CD4-positive, alpha-beta T cell treated with Interleukin-17A for 1 hour (primary cell): ENCODE data around the gene TSPAN5.
A peak's percentile ranks its signal among the peaks of the same experiment; 100 is the strongest.

ENCODE experiments used
- DNase-seq: peaks from one replicate; pipeline ENCODE4 v3.0.0-alpha.2; 2020

The TSPAN5 gene

GRCh38 chr4:98672583-98673287, 14.3 kb upstream of the TSPAN5 start:
- DNase-seq, result no peak

GRCh38 chr4:98671131-98671530, 12.7 kb upstream of the TSPAN5 start:
- no peak for DNase-seq

- DNase-seq, result no peak
Observed at GRCh38 chr4:98670186-98670585, 11.8 kb upstream of the TSPAN5 start.

- no peak for DNase-seq
Observed at GRCh38 chr4:98669577-98669976, 11.2 kb upstream of the TSPAN5 start.

GRCh38 chr4:98664959-98665358, 6.5 kb upstream of the TSPAN5 start:
- no peak for DNase-seq

GRCh38 chr4:98663226-98664006, 5.0 kb upstream of the TSPAN5 start:
- peak; percentile 83 for DNase-seq

- peak; percentile 56 for DNase-seq
Observed at GRCh38 chr4:98662626-98663225, 4.3 kb upstream of the TSPAN5 start.

GRCh38 chr4:98662055-98662453, 3.6 kb upstream of the TSPAN5 start:
- DNase-seq, result no peak

- DNase-seq, result no peak
Observed at GRCh38 chr4:98661371-98662054, 3.1 kb upstream of the TSPAN5 start.

- DNase-seq, result no peak
Observed at GRCh38 chr4:98659741-98660462, 1.5 kb upstream of the TSPAN5 start.

- DNase-seq, result no peak
Observed at GRCh38 chr4:98659106-98659592, 738 bp upstream of the TSPAN5 start.

GRCh38 chr4:98657531-98658286, 702 bp downstream of the TSPAN5 start:
- peak; percentile 44 for DNase-seq

GRCh38 chr4:98656886-98657285, 1.5 kb downstream of the TSPAN5 start:
- DNase-seq, result no peak

- no peak for DNase-seq
Observed at GRCh38 chr4:98656443-98656842, 2.0 kb downstream of the TSPAN5 start.

- DNase-seq, result no peak
Observed at GRCh38 chr4:98653890-98654867, 4.2 kb downstream of the TSPAN5 start.

- DNase-seq, result no peak
Observed at GRCh38 chr4:98652996-98653395, 5.4 kb downstream of the TSPAN5 start.

GRCh38 chr4:98648602-98649001, 9.8 kb downstream of the TSPAN5 start:
- no peak for DNase-seq

- DNase-seq, result no peak
Observed at GRCh38 chr4:98646422-98646821, 12.0 kb downstream of the TSPAN5 start.

- no peak for DNase-seq
Observed at GRCh38 chr4:98645527-98645926, 12.9 kb downstream of the TSPAN5 start.

- peak; percentile 34 for DNase-seq
Observed at GRCh38 chr4:98643755-98644154, 14.7 kb downstream of the TSPAN5 start.
